NOMO-1 treated with dmso at 0.1 percent for 144 hours (cell line): Measurements from ENCODE around the gene ALDH1A2.

ENCODE experiments used
- DNase-seq: peaks from one replicate; lab custom pipeline; 2025; ENCODE audit not compliant: unreplicated experiment; lab: John Stamatoyannopoulos, UW

Gene ALDH1A2

GRCh38 chr15:57947282-57947681 lies 118.2 kb downstream of the ALDH1A2 start:
- no peak for DNase-seq

GRCh38 chr15:57946491-57947048 lies 118.9 kb downstream of the ALDH1A2 start:
- no peak for DNase-seq

- no peak for DNase-seq
These were observed 119.9 kb downstream of the ALDH1A2 start for GRCh38 chr15:57945616-57946015.

- DNase-seq: no peak
These were observed 121.6 kb downstream of the ALDH1A2 start for GRCh38 chr15:57943754-57944420.

GRCh38 chr15:57943171-57943570 lies 122.3 kb downstream of the ALDH1A2 start:
- DNase-seq: no peak

GRCh38 chr15:57941816-57942215 lies 123.7 kb downstream of the ALDH1A2 start:
- no peak for DNase-seq

- DNase-seq: no peak
These were observed 133.2 kb downstream of the ALDH1A2 start for GRCh38 chr15:57932348-57932747.

GRCh38 chr15:57931570-57931969 lies 133.9 kb downstream of the ALDH1A2 start:
- DNase-seq: no peak

GRCh38 chr15:57927091-57927631 lies 138.3 kb downstream of the ALDH1A2 start:
- no peak for DNase-seq

- no peak for DNase-seq
These were observed 139.9 kb downstream of the ALDH1A2 start for GRCh38 chr15:57925650-57926049.

- no peak for DNase-seq
These were observed 140.9 kb downstream of the ALDH1A2 start for GRCh38 chr15:57924598-57924997.

- DNase-seq: no peak
These were observed 141.8 kb downstream of the ALDH1A2 start for GRCh38 chr15:57923750-57924149.

- DNase-seq: no peak
These were observed 142.2 kb downstream of the ALDH1A2 start for GRCh38 chr15:57923306-57923705.

- no peak for DNase-seq
These were observed 142.7 kb downstream of the ALDH1A2 start for GRCh38 chr15:57922776-57923175.

GRCh38 chr15:57921371-57921770 lies 144.1 kb downstream of the ALDH1A2 start:
- no peak for DNase-seq

- DNase-seq: no peak
These were observed 144.6 kb downstream of the ALDH1A2 start for GRCh38 chr15:57920911-57921310.

- DNase-seq: no peak
These were observed 145.8 kb downstream of the ALDH1A2 start for GRCh38 chr15:57919754-57920153.

GRCh38 chr15:57917998-57918397 lies 147.5 kb downstream of the ALDH1A2 start:
- no peak for DNase-seq

GRCh38 chr15:57916695-57917094 lies 148.8 kb downstream of the ALDH1A2 start:
- no peak for DNase-seq

GRCh38 chr15:57915827-57916531 lies 149.5 kb downstream of the ALDH1A2 start:
- no peak for DNase-seq

- no peak for DNase-seq
These were observed 151.0 kb downstream of the ALDH1A2 start for GRCh38 chr15:57914350-57915055.
